ENCODE results near the gene MTFP1. TPM values are rescaled to one million over a fixed set of nuclear protein-coding genes. Genes with fewer than 3 reads are reported as not detected.

Gene MTFP1
- total RNA-seq, 1 donor from 2014 or later, result 15.1 TPM

DNA sequence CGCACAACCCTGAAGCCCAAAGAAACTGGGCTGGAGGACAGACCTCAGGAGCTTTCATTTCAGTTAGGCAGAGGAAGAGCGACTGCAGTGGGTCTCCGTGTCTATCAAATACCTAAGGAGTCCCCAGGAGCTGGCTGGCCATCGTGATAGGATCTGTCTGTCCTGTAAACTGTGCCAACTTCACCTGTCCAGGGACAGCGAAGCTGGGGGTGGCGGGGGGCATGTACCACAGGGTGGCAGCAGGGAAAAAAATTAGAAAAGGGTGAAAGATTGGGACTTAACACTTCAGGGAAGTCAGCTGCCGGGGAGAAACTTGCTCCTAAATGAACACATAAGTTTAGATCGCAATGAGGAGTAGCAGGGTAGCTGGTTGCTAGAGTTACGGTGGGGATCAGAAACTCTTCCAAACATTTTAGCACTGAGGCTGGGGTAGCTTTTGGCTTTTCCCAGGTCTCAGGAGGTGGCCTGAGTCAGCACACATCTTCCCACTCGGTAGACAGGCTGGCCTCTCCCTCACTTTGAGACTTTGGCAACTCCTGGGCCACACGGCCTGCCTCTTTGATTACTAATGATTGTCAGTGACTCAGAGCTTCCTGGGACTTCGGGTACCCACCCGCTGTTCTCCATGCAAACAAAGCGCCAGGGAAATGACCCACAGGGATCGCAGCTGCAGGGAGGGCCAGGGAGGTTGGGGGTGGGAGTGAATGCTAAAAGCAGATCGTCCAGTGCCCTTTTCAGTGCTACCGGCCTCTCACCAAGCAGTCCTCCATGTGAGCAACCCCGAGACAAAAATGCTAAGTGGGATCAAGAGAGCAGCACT, 2.9 kb upstream of the MTFP1 start:
- ATAC-seq (ENCODE audit: poor library complexity), result peak; percentile 3
- DNase-seq, result peak; percentile 58
- intact Hi-C loops (cut with DNase I), result no loop called here

DNA sequence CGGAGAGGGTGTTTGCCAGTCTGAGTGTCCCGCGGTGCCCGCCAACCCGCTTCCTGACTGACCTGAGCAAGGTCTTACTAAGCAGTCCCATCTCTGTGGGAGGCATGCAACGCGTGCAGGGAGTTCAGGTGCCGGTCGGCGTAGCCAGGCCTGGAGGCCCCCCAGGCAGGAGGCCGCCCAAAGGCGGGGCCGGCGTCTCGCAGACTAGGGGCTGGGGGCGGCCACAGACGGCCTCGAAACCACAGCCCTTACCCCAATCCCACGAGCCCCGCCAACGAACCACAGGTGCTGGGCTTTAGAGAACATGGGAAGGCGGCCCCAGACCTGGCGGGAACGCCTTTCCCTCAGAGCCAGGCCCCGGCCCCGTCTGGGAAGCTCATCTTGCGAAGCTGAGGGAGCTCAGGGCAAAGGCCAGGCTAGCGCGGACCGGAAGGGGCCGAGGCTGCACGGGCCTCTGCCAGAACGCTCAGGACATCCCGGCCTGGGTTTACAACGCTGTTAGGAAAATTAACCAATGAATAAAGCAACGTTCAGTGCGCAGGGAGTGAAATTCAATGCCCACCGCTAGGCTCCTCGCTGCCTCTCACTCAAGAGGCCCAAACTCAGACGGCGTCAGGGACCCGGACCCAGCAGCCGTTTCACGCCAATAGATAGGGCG, 2.1 kb upstream of the MTFP1 start:
- peak; percentile 76 for ATAC-seq (ENCODE audit: poor library complexity)
- intact Hi-C loops (cut with DNase I), result no loop called here
- DNase-seq, result peak; percentile 86

DNA sequence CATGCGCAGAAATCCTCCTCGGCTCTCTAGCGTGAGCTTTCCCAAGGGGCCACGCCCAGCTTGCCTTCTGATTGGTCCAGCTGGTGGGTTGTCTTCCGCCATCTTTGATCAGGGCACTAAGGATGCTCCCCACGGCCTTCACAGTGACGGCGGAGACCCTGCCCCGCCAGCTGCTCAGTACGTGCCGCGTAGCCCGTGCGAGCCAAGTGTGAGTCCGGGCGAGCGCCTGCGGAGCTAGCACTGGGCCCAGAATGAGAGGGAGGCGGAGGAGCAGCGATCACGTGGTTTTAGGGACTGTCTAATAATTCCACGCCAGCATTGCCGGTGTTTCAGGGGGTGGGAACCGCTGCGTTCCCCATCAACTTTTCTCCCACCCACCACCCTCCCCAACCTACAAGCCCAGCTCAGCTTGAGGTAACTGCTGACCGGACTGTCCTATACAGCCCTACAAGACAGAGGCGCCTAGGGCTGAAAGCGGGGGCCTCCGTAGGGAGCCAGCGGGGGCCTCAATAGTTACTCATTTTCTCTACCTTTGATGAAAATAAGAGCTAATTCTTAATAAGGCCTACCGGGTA, 1.5 kb upstream of the MTFP1 start:
- ATAC-seq (ENCODE audit: poor library complexity), result peak; percentile 92
- intact Hi-C loops (cut with DNase I), result no loop called here
- peak; percentile 99 for DNase-seq

GRCh38 chr22:30424534-30425326, 838 bp upstream of the MTFP1 start:
- intact Hi-C loops (cut with DNase I), result no loop called here

GRCh38 chr22:30425327-30425615, 297 bp upstream of the MTFP1 start:
- DNase-seq (no peak), ATAC-seq (ENCODE audit: poor library complexity) (no peak)
- intact Hi-C loops (cut with DNase I), result no loop called here

More at GRCh38 chr22:30424534-30425326, 838 bp upstream of the MTFP1 start:
- DNase-seq (no peak), ATAC-seq (ENCODE audit: poor library complexity) (no peak)

- intact Hi-C loops (cut with DNase I), result no loop called here
- peak; percentile 19 for ATAC-seq (ENCODE audit: poor library complexity)
Observed at GRCh38 chr22:30426388-30427353, 1.1 kb downstream of the MTFP1 start.

DNA sequence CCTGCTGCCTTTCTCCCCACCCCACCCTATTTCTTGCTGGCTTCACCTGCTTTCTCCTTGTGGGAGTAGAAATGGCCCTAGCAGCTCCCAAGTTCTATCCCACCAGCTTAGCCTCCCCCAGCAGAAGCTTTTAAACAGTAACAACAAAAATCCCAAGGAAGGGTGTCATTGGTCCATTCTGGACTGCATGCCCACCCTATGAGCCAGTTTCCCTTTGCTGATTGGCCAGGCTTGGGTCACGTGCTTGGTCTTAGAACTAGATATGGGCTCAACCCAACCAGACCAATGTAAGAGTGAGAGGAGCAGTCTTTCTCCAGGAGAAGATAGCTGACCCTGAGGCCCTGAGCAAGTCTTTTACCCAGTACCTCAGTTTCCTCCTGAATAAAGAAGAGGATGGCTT, 2.3 kb downstream of the MTFP1 start:
- ATAC-seq (ENCODE audit: poor library complexity) (no peak), DNase-seq (no peak)
- intact Hi-C loops (cut with DNase I), result no loop called here

More at GRCh38 chr22:30426388-30427353, 1.1 kb downstream of the MTFP1 start:
- peak; percentile 86 for DNase-seq

DNA sequence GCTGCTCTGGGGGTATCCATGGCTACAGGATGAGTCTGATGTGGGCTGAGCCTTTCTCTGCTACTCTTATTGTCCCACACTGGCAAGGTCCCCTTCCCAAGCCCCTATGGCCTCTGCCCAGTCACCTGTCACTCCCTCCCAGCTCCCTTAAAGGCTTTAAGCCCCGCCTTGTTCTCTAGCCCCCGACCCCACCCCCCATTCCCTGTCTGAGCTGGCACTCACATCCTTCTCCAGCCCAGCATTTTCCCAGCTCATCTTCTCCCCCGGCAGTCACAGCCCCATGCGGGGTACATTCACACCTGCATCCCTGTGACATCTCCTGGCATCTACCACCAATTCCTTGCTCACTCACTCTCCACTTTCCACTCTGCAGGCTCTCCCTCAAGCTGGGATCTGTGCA, 4.3 kb downstream of the MTFP1 start:
- intact Hi-C loops (cut with DNase I), result no loop called here
- no peak for ATAC-seq (ENCODE audit: poor library complexity)

GRCh38 chr22:30430933-30431332, 5.4 kb downstream of the MTFP1 start:
- DNase-seq (no peak), ATAC-seq (ENCODE audit: poor library complexity) (no peak)
- intact Hi-C loops (cut with DNase I), result no loop called here

More for the DNA sequence above, 4.3 kb downstream of the MTFP1 start:
- no peak for DNase-seq

DNA sequence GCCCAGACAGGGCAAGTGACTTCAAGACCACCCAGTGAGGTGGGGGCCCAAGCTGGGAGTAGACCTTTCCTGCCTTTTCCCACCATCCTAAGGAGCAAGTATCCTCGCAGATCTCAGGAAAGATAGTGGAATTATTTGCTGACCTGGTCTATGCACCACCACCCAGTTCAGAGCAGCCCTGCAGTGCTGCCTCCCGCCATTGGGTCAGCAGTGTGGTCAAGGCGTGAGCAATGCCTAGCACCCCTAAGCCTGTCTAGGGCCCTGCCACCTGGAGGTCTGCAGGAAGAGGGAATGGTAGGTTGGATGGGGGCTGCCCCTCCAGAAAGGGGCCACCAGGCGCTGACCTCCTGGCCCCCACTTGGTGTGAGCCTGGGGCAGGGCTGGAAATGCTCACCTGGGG, 6.5 kb downstream of the MTFP1 start:
- ATAC-seq (ENCODE audit: poor library complexity) (no peak), DNase-seq (no peak)
- intact Hi-C loops (cut with DNase I), result no loop called here

- intact Hi-C loops (cut with DNase I), result no loop called here
- ATAC-seq (ENCODE audit: poor library complexity) (no peak), DNase-seq (no peak)
Observed at GRCh38 chr22:30432520-30432919, 7.0 kb downstream of the MTFP1 start.

DNA sequence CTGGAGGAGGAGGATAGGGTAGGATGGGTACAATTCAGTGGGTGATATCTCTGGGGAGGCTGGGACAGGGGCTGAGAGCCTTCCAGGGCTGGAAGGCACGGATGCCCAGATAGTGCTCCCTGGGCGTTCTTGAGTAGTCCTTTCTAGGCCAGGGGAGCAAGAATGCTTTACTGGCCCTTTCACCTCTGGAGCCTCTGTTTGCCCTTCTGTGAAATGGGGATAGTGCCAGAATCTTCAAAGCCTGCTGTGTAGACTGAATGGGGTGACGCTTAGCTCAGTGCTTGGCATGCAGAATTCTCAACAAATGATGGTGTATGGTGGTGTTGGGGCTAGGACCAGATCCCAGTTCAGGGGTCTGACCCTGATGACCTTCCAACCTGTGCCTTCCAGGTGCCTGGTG, 7.7 kb downstream of the MTFP1 start:
- intact Hi-C loops (cut with DNase I), result no loop called here

GRCh38 chr22:30433773-30434172, 8.2 kb downstream of the MTFP1 start:
- intact Hi-C loops (cut with DNase I), result no loop called here
- DNase-seq (no peak), ATAC-seq (ENCODE audit: poor library complexity) (no peak)

More for the DNA sequence above, 7.7 kb downstream of the MTFP1 start:
- ATAC-seq (ENCODE audit: poor library complexity) (no peak), DNase-seq (no peak)

DNA sequence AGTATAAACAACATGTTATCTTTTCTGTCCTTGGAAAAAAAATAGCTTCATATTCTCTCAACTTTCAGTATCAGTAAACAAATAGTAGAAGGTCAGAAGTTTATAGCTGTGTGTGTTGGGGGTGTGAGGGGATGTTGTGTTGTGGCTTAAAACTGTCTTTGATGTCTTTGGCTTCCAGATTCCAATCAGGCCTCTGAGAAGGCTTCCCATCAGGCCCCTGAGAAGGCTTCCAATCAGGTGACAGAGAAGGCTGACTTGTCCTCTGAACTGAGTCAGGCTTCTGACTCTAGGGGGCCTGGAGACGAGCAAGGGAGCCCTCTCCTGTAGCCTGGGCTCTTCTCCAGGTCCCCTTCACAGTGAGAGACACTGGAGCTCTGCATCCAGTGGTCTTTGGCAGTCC, 9.3 kb downstream of the MTFP1 start:
- ATAC-seq (ENCODE audit: poor library complexity) (no peak), DNase-seq (no peak)
- intact Hi-C loops (cut with DNase I), result no loop called here

GRCh38 chr22:30435674-30436126, 10.1 kb downstream of the MTFP1 start:
- intact Hi-C loops (cut with DNase I), result no loop called here
- ATAC-seq (ENCODE audit: poor library complexity) (no peak), DNase-seq (peak; percentile 48)

DNA sequence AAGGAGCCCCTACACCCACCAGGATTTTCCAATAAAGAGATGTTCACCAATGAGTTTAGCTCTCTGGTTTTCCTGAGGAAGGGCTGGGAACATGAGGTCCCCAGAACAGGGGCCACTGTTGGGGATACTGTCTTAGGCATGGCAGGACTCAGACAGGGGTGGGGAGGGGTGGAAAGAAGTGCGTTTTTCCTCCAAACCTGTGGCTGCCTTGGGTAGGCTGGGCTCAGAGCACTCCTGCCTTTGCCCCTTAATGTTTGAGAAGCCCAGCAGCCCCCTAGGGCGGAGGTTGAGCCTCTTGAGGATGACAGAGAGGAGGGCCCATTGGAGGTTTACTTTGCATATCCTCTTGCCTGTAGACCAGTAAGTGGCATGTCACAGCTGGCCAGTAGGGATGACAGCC, 10.6 kb downstream of the MTFP1 start:
- intact Hi-C loops (cut with DNase I), result no loop called here
- ATAC-seq (ENCODE audit: poor library complexity) (no peak), DNase-seq (no peak)

DNA sequence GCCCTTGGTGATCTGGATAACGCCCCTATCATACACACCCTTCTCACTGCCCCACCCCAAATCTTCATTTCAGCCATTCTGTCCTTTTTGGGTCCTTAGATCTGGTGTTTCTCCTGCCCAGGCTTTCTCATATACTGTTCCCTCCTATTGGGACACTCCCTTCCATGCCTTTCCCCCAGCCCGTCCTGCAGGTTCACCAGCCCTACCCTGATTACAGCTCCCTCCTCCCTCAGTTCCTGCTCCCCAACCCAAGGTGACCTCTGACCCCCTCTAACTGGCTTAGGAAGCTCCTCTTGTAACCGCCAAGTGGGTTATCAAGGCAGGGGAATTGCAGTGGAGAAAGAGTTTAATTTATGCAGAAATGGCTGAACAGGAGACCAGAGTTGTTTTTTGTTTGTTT, 13.0 kb downstream of the MTFP1 start:
- intact Hi-C loops (cut with DNase I), result no loop called here
- ATAC-seq (ENCODE audit: poor library complexity), result no peak
- no peak for DNase-seq

DNA sequence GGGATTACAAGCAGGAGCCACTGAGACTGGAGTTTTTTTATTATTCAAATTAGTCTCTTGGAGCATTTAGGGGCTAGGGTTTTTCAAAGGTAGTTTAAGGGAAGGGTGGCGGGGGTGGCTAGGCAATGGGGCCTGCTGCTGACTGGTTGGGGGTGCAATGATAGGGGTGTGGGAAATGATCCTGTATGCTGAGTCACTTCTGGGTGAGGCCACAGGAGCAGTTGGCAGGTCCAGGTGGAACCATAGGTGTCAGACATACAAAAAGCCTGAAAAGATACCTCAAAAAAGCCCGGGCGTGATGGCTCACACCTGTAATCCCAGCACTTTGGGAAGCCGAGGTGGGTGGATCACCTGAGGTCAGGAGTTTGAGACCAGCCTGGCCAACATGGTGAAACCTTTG, 13.7 kb downstream of the MTFP1 start:
- no peak for DNase-seq
- no peak for ATAC-seq (ENCODE audit: poor library complexity)
- intact Hi-C loops (cut with DNase I), result no loop called here

All from Right ventricle myocardium superior (tissue), 1 donor.